Neural crest cell (in vitro differentiated cells): Measurements from ENCODE around the gene PDZRN3. TPM values are rescaled to one million over a fixed set of nuclear protein-coding genes. Genes with fewer than 3 reads are reported as not detected.

Experiments used
- DNase-seq: peaks from one replicate; pipeline ENCODE4 v3.0.0; 2021; ENCODE audit warnings: low read depth, mixed read lengths, low spot score
- H3K27ac Mint-ChIP-seq: one replicate; pipeline ENCODE4 v1.8.0; 2021; ENCODE audit warnings: mild to moderate bottlenecking, mixed read lengths; ENCODE audit not compliant: unreplicated experiment
- H3K27me3 Mint-ChIP-seq: 2 replicates; pipeline ENCODE4 v1.8.0; 2021; ENCODE audit warnings: low read depth, mild to moderate bottlenecking, mixed read lengths
- H3K36me3 Mint-ChIP-seq: 2 replicates; pipeline ENCODE4 v1.8.0; 2021; ENCODE audit warnings: low read depth, mild to moderate bottlenecking, mixed read lengths
- H3K4me1 Mint-ChIP-seq: 2 replicates; pipeline ENCODE4 v1.8.0; 2021; ENCODE audit warnings: mixed read lengths
- H3K4me3 Mint-ChIP-seq: one replicate; pipeline ENCODE4 v1.8.0; 2021; ENCODE audit warnings: mild to moderate bottlenecking, mixed read lengths
- H3K9me3 Mint-ChIP-seq: 2 replicates; pipeline ENCODE4 v1.8.0; 2021; ENCODE audit warnings: mixed read lengths
- total RNA-seq: library from RNA; stranded (reverse); gene quantifications from 2 replicates; pipeline ENCODE4 v1.2.1, GENCODE V29; 2021
- TF ChIP-seq, protein P1 (sequence below): fragments of 200-600 bp; sonication (generic); conservative IDR thresholded peaks from 2 replicates; pipeline ENCODE4 v1.5.0; 2021; ENCODE audit warnings: antibody characterized with exemption, mild to moderate bottlenecking

The PDZRN3 gene
- total RNA-seq, 1 donor from 2014 or later: 12.2 TPM

- DNase-seq: no peak
- H3K4me1 Mint-ChIP-seq: peaks cover 13% of the 10 kb centered on the region
- H3K9me3 Mint-ChIP-seq: no peaks in the 10 kb centered on the region
- H3K36me3 Mint-ChIP-seq: peaks cover 21% of the 10 kb centered on the region
- H3K27ac Mint-ChIP-seq: no peak overlapping the region
- no peaks in the 10 kb centered on the region for H3K27me3 Mint-ChIP-seq
- TF ChIP-seq, protein P1, sequence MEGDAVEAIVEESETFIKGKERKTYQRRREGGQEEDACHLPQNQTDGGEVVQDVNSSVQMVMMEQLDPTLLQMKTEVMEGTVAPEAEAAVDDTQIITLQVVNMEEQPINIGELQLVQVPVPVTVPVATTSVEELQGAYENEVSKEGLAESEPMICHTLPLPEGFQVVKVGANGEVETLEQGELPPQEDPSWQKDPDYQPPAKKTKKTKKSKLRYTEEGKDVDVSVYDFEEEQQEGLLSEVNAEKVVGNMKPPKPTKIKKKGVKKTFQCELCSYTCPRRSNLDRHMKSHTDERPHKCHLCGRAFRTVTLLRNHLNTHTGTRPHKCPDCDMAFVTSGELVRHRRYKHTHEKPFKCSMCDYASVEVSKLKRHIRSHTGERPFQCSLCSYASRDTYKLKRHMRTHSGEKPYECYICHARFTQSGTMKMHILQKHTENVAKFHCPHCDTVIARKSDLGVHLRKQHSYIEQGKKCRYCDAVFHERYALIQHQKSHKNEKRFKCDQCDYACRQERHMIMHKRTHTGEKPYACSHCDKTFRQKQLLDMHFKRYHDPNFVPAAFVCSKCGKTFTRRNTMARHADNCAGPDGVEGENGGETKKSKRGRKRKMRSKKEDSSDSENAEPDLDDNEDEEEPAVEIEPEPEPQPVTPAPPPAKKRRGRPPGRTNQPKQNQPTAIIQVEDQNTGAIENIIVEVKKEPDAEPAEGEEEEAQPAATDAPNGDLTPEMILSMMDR: no peak
- H3K4me3 Mint-ChIP-seq: no peak overlapping the region
These were observed 27.3 kb downstream of the PDZRN3 start for GRCh38 chr3:73597476-73597875.

- Mint-ChIP-seq H3K27me3 (no peaks in the 10 kb centered on the region), H3K36me3 (peaks cover 12% of the 10 kb centered on the region), H3K27ac (no peak overlapping the region), H3K4me3 (no peak overlapping the region), H3K9me3 (no peaks in the 10 kb centered on the region), H3K4me1 (peaks cover 20% of the 10 kb centered on the region)
- TF ChIP-seq, protein P1: no peak
- no peak for DNase-seq
These were observed 32.3 kb downstream of the PDZRN3 start for GRCh38 chr3:73592154-73593144.

- Mint-ChIP-seq H3K4me1 (peaks cover 20% of the 10 kb centered on the region), H3K9me3 (no peaks in the 10 kb centered on the region), H3K27ac (no peak overlapping the region), H3K36me3 (peaks cover 7% of the 10 kb centered on the region), H3K27me3 (no peaks in the 10 kb centered on the region), H3K4me3 (no peak overlapping the region)
- TF ChIP-seq, protein P1: no peak
- DNase-seq: no peak
These were observed 33.4 kb downstream of the PDZRN3 start for GRCh38 chr3:73591286-73591800.

GRCh38 chr3:73586628-73587027 is 38.1 kb downstream of the PDZRN3 start:
- no peak for DNase-seq
- Mint-ChIP-seq H3K27me3 (no peaks in the 10 kb centered on the region), H3K9me3 (no peaks in the 10 kb centered on the region), H3K4me1 (peaks cover 13% of the 10 kb centered on the region), H3K27ac (no peak overlapping the region), H3K4me3 (no peak overlapping the region), H3K36me3 (no peaks in the 10 kb centered on the region)
- TF ChIP-seq, protein P1: no peak

DNA sequence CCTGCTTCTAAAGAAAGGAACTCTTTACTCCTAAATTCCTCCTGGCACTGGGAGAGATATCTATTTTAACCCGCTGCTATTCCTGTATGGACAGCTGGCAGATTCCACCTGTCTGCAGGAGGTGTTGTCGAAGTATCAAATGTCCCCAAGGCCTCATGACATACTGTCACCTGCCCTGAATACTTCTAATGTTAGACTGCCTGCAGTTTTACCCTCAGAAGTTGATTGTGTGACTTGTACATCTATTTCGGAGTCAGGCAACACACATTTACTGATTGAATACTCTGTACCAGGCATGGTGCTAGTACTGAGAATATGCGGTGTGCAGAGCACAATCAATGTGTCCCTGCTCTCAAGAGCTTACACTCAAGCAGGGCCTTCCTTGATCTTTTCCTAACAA is 38.6 kb downstream of the PDZRN3 start:
- Mint-ChIP-seq H3K9me3 (no peaks in the 10 kb centered on the region), H3K4me3 (no peak overlapping the region), H3K36me3 (no peaks in the 10 kb centered on the region), H3K27ac (no peak overlapping the region), H3K4me1 (peaks cover 10% of the 10 kb centered on the region), H3K27me3 (no peaks in the 10 kb centered on the region)
- TF ChIP-seq, protein P1: no peak
- no peak for DNase-seq
